Endodermal cell (in vitro differentiated cells): ENCODE data around the gene GCH1. TPM values are rescaled to one million over a fixed set of nuclear protein-coding genes. Genes with fewer than 3 reads are reported as not detected.

Experiments used
- DNase-seq: peaks from one replicate; pipeline ENCODE4 v3.0.0-alpha.2; 2017
- H3K27ac ChIP-seq: 2 replicates; pipeline ENCODE4 v1.5.1; 2013; ENCODE audit warnings: mild to moderate bottlenecking, low read depth, low read length, moderate library complexity
- H3K27me3 ChIP-seq: 2 replicates; pipeline ENCODE4 v1.6.1; 2013; ENCODE audit warnings: mild to moderate bottlenecking, low read length, moderate library complexity; ENCODE audit not compliant: insufficient read depth, control insufficient read depth, poor library complexity, severe bottlenecking
- H3K36me3 ChIP-seq: 2 replicates; pipeline ENCODE4 v1.7.0; 2013; ENCODE audit warnings: mild to moderate bottlenecking, low read length, moderate library complexity; ENCODE audit not compliant: control insufficient read depth, insufficient read depth
- H3K4me1 ChIP-seq: one replicate; pipeline ENCODE4 v1.7.0; 2013; ENCODE audit warnings: low read length; ENCODE audit not compliant: control insufficient read depth, insufficient read depth
- H3K4me3 ChIP-seq: 2 replicates; pipeline ENCODE4 v1.5.1; 2013; ENCODE audit warnings: mild to moderate bottlenecking, low read length, moderate library complexity
- H3K9ac ChIP-seq: 2 replicates; pipeline ENCODE4 v1.6.1; 2013; ENCODE audit warnings: mild to moderate bottlenecking, low read length, moderate library complexity; ENCODE audit not compliant: poor library complexity, severe bottlenecking; ENCODE audit errors: extremely low read depth
- H3K9me3 ChIP-seq: 2 replicates; pipeline ENCODE4 v1.6.1; 2013; ENCODE audit warnings: mild to moderate bottlenecking, low read length, moderate library complexity; ENCODE audit not compliant: control insufficient read depth
- H3K27ac Mint-ChIP-seq: 2 replicates; pipeline ENCODE4 v1.8.0; 2020; ENCODE audit warnings: mixed read lengths
- H3K27me3 Mint-ChIP-seq: 2 replicates; pipeline ENCODE4 v1.8.0; 2021; ENCODE audit warnings: mild to moderate bottlenecking, mixed read lengths; ENCODE audit not compliant: insufficient read depth
- H3K36me3 Mint-ChIP-seq: 2 replicates; pipeline ENCODE4 v1.8.0; 2020; ENCODE audit warnings: low read depth, mixed read lengths
- H3K4me1 Mint-ChIP-seq: 2 replicates; pipeline ENCODE4 v1.8.0; 2020; ENCODE audit warnings: mixed read lengths
- H3K4me3 Mint-ChIP-seq: 2 replicates; pipeline ENCODE4 v1.8.0; 2020; ENCODE audit warnings: mild to moderate bottlenecking, moderate library complexity, mixed read lengths
- H3K9me3 Mint-ChIP-seq: 2 replicates; pipeline ENCODE4 v1.8.0; 2020; ENCODE audit warnings: mild to moderate bottlenecking, mixed read lengths
- CTCF ChIP-seq: fragments of 200-600 bp; sonication (generic); conservative IDR thresholded peaks from 2 replicates; pipeline ENCODE4 v1.5.0; 2021; ENCODE audit warnings: antibody characterized with exemption, mild to moderate bottlenecking
- WGBS, 2 experiments: methylation state at CpG; one replicate each; pipeline versions ENCODE4 v1.1.5 to v1.1.7; 2013; ENCODE audit warnings: missing lambda C conversion rate in 2 of 2, mixed read lengths in 1 of 2; ENCODE audit not compliant: insufficient coverage in 1 of 2, insufficient read length in 1 of 2; 5-methylcytosine and 5-hydroxymethylcytosine counted together
- total RNA-seq, 2 donors: library from RNA; stranded (reverse); fragmentation: NEBNext Ultra II Directional in 1 of 2; extraction: Animal tissue kit (Norgen Biotek cat#: 25700) in 1 of 2; gene quantifications; 2 replicates in 1 of 2; 3 replicates in 1 of 2; pipeline ENCODE4 v1.2.1, GENCODE V29; 2021

GCH1 gene
- total RNA-seq, 2 donors from 2014 or later = 18.3 to 18.7 TPM

GRCh38 chr14:54818201-54819133 lies 84.2 kb downstream of the GCH1 start:
- Mint-ChIP-seq H3K27me3 (peaks cover under 1% of the 10 kb centered on the region), H3K4me1 (peaks cover 9% of the 10 kb centered on the region), H3K4me3 (no peak overlapping the region), H3K9me3 (peaks cover 1% of the 10 kb centered on the region), H3K27ac (peak overlapping the region; percentile 57), H3K36me3 (no peaks in the 10 kb centered on the region)
- WGBS, 2 experiments = 84% methylated on average over 8 to 14 of the region's 14 CpGs
- no peak overlapping the region for H3K4me3 ChIP-seq
- TF ChIP-seq CTCF = no peak
- no peak for DNase-seq
- H3K27ac ChIP-seq = no peak overlapping the region
- peaks cover 6% of the 10 kb centered on the region for H3K9me3 ChIP-seq
- H3K36me3 ChIP-seq = no peaks in the 10 kb centered on the region
- no peaks in the 10 kb centered on the region for H3K4me1 ChIP-seq
- no peak overlapping the region for H3K9ac ChIP-seq
- peaks cover under 1% of the 10 kb centered on the region for H3K27me3 ChIP-seq

GRCh38 chr14:54817506-54817905 lies 85.1 kb downstream of the GCH1 start:
- no peak overlapping the region for H3K4me3 ChIP-seq
- DNase-seq = no peak
- H3K27me3 ChIP-seq = peaks cover 8% of the 10 kb centered on the region
- H3K27me3 Mint-ChIP-seq = peaks cover 9% of the 10 kb centered on the region
- H3K9me3 Mint-ChIP-seq = peaks cover 1% of the 10 kb centered on the region
- H3K9ac ChIP-seq = no peak overlapping the region
- H3K27ac Mint-ChIP-seq = no peak overlapping the region
- H3K4me1 Mint-ChIP-seq = peaks cover 9% of the 10 kb centered on the region
- H3K36me3 Mint-ChIP-seq = no peaks in the 10 kb centered on the region
- H3K9me3 ChIP-seq = no peaks in the 10 kb centered on the region
- no peak overlapping the region for H3K27ac ChIP-seq
- WGBS, 2 experiments = 100% methylated on average over 5 of the region's 5 CpGs; no CpG with 5 or more reads in 1 of the 2 experiments
- H3K4me1 ChIP-seq = no peaks in the 10 kb centered on the region
- no peak overlapping the region for H3K4me3 Mint-ChIP-seq
- no peak for TF ChIP-seq CTCF
- H3K36me3 ChIP-seq = no peaks in the 10 kb centered on the region

GRCh38 chr14:54816450-54816849 lies 86.2 kb downstream of the GCH1 start:
- peaks cover 11% of the 10 kb centered on the region for H3K27me3 Mint-ChIP-seq

More at GRCh38 chr14:54816450-54816849, 86.2 kb downstream of the GCH1 start:
- no peak overlapping the region for H3K27ac Mint-ChIP-seq
- TF ChIP-seq CTCF = no peak
- no peaks in the 10 kb centered on the region for H3K36me3 Mint-ChIP-seq
- H3K4me3 ChIP-seq = no peak overlapping the region
- H3K9me3 ChIP-seq = no peaks in the 10 kb centered on the region
- H3K36me3 ChIP-seq = no peaks in the 10 kb centered on the region
- no peak overlapping the region for H3K4me3 Mint-ChIP-seq
- 94 to 100% methylated on average over 1 of the region's 1 CpG for WGBS, 2 experiments
- DNase-seq = no peak
- no peak overlapping the region for H3K9ac ChIP-seq
- no peaks in the 10 kb centered on the region for H3K4me1 ChIP-seq
- peaks cover 11% of the 10 kb centered on the region for H3K4me1 Mint-ChIP-seq
- peaks cover 13% of the 10 kb centered on the region for H3K27me3 ChIP-seq
- peaks cover 1% of the 10 kb centered on the region for H3K9me3 Mint-ChIP-seq
- H3K27ac ChIP-seq = no peak overlapping the region
